SK-N-SH (cell line): Measurements from ENCODE around the gene ECHDC1. TPM values are rescaled to one million over a fixed set of nuclear protein-coding genes. Genes with fewer than 3 reads are reported as not detected.
"Not testable (repeated sequence)": the region's sequence is repeated elsewhere in the genome, so short reads cannot be mapped to it uniquely, and the experiment has no call there.

Source experiments
- CTCF ChIA-PET: fragments of 300-600, 350-600 bp; formaldehyde crosslinking; extraction: SDS; loops from one replicate; lab custom pipeline; 2021; lab: Yijun Ruan, JAX
- POLR2A ChIA-PET: fragments of 350-600 bp; sonication (Branson Sonifier 250); formaldehyde crosslinking; extraction: SDS; loops from one replicate; lab custom pipeline; 2020; ENCODE audit warnings: antibody characterized with exemption, inconsistent platforms; lab: Yijun Ruan, JAX
- DNase-seq: peaks from one replicate; pipeline ENCODE4 v3.0.0; 2012
- H2AFZ ChIP-seq: fragments of 200-600 bp; sonication (generic); 2 replicates; pipeline ENCODE4 v1.8.1; 2016; ENCODE audit warnings: antibody characterized with exemption, mild to moderate bottlenecking, low read depth
- H3F3A ChIP-seq: fragments of 200-600 bp; sonication (generic); replicated peaks from 2 replicates; pipeline ENCODE3; 2016; ENCODE audit warnings: antibody characterized with exemption, mild to moderate bottlenecking; ENCODE audit not compliant: insufficient read depth
- H3K27ac ChIP-seq, 2 experiments: fragments of 200-500 bp in 1 of 2; fragments of 200-600 bp in 1 of 2; sonication (Bioruptor generic) in 1 of 2; sonication (generic), shearing (Covaris generic) in 1 of 2; 2 replicates each; pipeline versions ENCODE4 v1.5.1 to v1.6.1; 2014 to 2016; ENCODE audit warnings: low read depth in 2 of 2, inconsistent platforms in 1 of 2, low read length in 1 of 2, mild to moderate bottlenecking in 1 of 2, mixed read lengths in 1 of 2
- H3K27me3 ChIP-seq: fragments of 200-600 bp; sonication (generic), shearing (Covaris generic); 2 replicates; pipeline ENCODE4 v1.6.1; 2016; ENCODE audit warnings: mixed run types; ENCODE audit not compliant: insufficient read depth
- H3K36me3 ChIP-seq, 2 experiments: fragments of 200-500 bp in 1 of 2; fragments of 200-600 bp in 1 of 2; sonication (Bioruptor generic) in 1 of 2; sonication (generic) in 1 of 2; replicated peaks in 1 of 2; 2 replicates each; pipeline versions ENCODE3 to v1.5.1; 2014 to 2016; ENCODE audit warnings: low read length in 1 of 2, mild to moderate bottlenecking in 1 of 2; ENCODE audit not compliant: insufficient read depth in 2 of 2, control insufficient read depth in 1 of 2
- H3K4me1 ChIP-seq, 2 experiments: fragments of 200-500 bp in 1 of 2; fragments of 200-600 bp in 1 of 2; sonication (Bioruptor generic) in 1 of 2; sonication (generic), shearing (Covaris generic) in 1 of 2; 2 replicates each; pipeline versions ENCODE4 v1.5.1 to v1.6.1; 2014 to 2016; ENCODE audit warnings: low read depth in 1 of 2, low read length in 1 of 2, mixed run types in 1 of 2; ENCODE audit not compliant: insufficient read depth in 2 of 2, control insufficient read depth in 1 of 2
- H3K4me2 ChIP-seq: fragments of 200-600 bp; sonication (generic), shearing (Covaris generic); 2 replicates; pipeline ENCODE4 v1.6.1; 2017; ENCODE audit warnings: mixed run types
- H3K4me3 ChIP-seq, 2 experiments: fragments of 200-500 bp in 1 of 2; fragments of 200-600 bp in 1 of 2; sonication (Bioruptor generic) in 1 of 2; sonication (generic), shearing (Covaris generic) in 1 of 2; 2 replicates each; pipeline versions ENCODE4 v1.5.1 to v1.8.1; 2014 to 2016; ENCODE audit warnings: low read depth in 2 of 2, inconsistent platforms in 1 of 2, low read length in 1 of 2, mild to moderate bottlenecking in 1 of 2, mixed read lengths in 1 of 2, moderate library complexity in 1 of 2
- H3K79me2 ChIP-seq: fragments of 200-600 bp; sonication (generic); 2 replicates; pipeline ENCODE4 v1.8.1; 2017; ENCODE audit warnings: mild to moderate bottlenecking; ENCODE audit not compliant: insufficient read depth
- H3K9ac ChIP-seq: fragments of 200-600 bp; sonication (generic); 2 replicates; pipeline ENCODE4 v1.6.1; 2017; ENCODE audit warnings: mixed run types
- H3K9me2 ChIP-seq: fragments of 200-600 bp; sonication (generic); 2 replicates; pipeline ENCODE4 v1.6.1; 2017; ENCODE audit warnings: mixed run types
- H3K9me3 ChIP-seq: fragments of 200-600 bp; sonication (generic); 2 replicates; pipeline ENCODE4 v1.6.1; 2017; ENCODE audit warnings: mixed run types, mild to moderate bottlenecking, moderate library complexity
- H4K20me1 ChIP-seq: fragments of 200-600 bp; sonication (generic); 2 replicates; pipeline ENCODE4 v1.6.1; 2017; ENCODE audit warnings: mild to moderate bottlenecking, mixed run types; ENCODE audit not compliant: insufficient read depth
- CTCF ChIP-seq: fragments of 200-600 bp; sonication (generic); IDR thresholded peaks from 2 replicates; pipeline ENCODE4 v1.6.1; 2017; ENCODE audit warnings: antibody characterized with exemption, mild to moderate bottlenecking, moderate library complexity
- ELF1 ChIP-seq: IDR thresholded peaks from 2 replicates; pipeline ENCODE4 v1.4.0; 2012
- GABPA ChIP-seq: IDR thresholded peaks from 2 replicates; pipeline ENCODE4 v1.4.0; 2012; ENCODE audit warnings: low read depth, mild to moderate bottlenecking
- JUND ChIP-seq: IDR thresholded peaks from 2 replicates; pipeline ENCODE4 v1.4.0; 2012
- REST ChIP-seq: IDR thresholded peaks from 2 replicates; pipeline ENCODE4 v1.6.1; 2012; ENCODE audit warnings: mild to moderate bottlenecking, low read depth, low read length, moderate library complexity
- TAF1 ChIP-seq: IDR thresholded peaks from 2 replicates; pipeline ENCODE4 v1.6.1; 2012; ENCODE audit warnings: low read depth, mild to moderate bottlenecking, low read length, moderate library complexity, borderline replicate concordance
- TCF12 ChIP-seq: IDR thresholded peaks from 2 replicates; pipeline ENCODE4 v1.4.0; 2012
- WGBS: methylation state at CpG from one replicate; pipeline ENCODE4 v1.1.6; 2017; ENCODE audit warnings: low lambda C conversion rate; 5-methylcytosine and 5-hydroxymethylcytosine counted together
- polyA plus RNA-seq, 3 experiments: library from polyadenylated mRNA; depleted of rRNA; stranded (reverse); fragments of >200 nt; gene quantifications; 2 replicates each; pipeline ENCODE4 v1.2.3, GENCODE V29; 2012

The ECHDC1 gene
- polyA plus RNA-seq, 1 of the 3 experiments (the other 2 are of a cell fraction), result 23.3 TPM

GRCh38 chr6:127389706-127390105 is 46.3 kb upstream of the ECHDC1 start (continued):
- TF ChIP-seq REST (no peak), TCF12 (no peak), JUND (no peak), GABPA (no peak)

- H3K27ac ChIP-seq, result no peak overlapping the region
- no peaks in the 10 kb centered on the region for H3K9me3 ChIP-seq
- H3K9me2 ChIP-seq, result no peaks in the 10 kb centered on the region
- 60% methylated on average over 3 of the region's 3 CpGs for WGBS
- no peaks in the 10 kb centered on the region for H3F3A ChIP-seq
- no peaks in the 10 kb centered on the region for H3K27me3 ChIP-seq
- H3K36me3 ChIP-seq, result no peaks in the 10 kb centered on the region
- POLR2A ChIA-PET, result interaction anchor here (0.8 kb wide), 1 partner anchor 637 kb away, joined by 3 read pairs; no protein-coding TSS in a partner anchor
- H2AFZ ChIP-seq, result no peak overlapping the region
- H3K4me2 ChIP-seq, result no peak overlapping the region
- no peak overlapping the region for H3K9ac ChIP-seq
- H3K79me2 ChIP-seq, result no peaks in the 10 kb centered on the region
- H3K4me1 ChIP-seq, result no peaks in the 10 kb centered on the region; a peak in 1 of 4 replicates
- TF ChIP-seq TAF1 (no peak), CTCF (no peak), ELF1 (no peak)
- TF ChIP-seq, all 33 proteins: peak for 0
- Histone ChIP-seq H4K20me1 (no peaks in the 10 kb centered on the region), H3K4me3 (no peak overlapping the region)
- CTCF ChIA-PET, result interaction anchor here (0.6 to 1.9 kb wide), 3 partner anchors 82 to 131 kb away, joined by 3 to 5 read pairs (median 4); no protein-coding TSS in a partner anchor
- no peak for DNase-seq
These were observed 42.4 kb upstream of the ECHDC1 start for GRCh38 chr6:127385668-127386430.

- CTCF ChIA-PET, POLR2A ChIA-PET, H3K36me3 ChIP-seq: not testable (repeated sequence)
These were observed 41.4 kb upstream of the ECHDC1 start for GRCh38 chr6:127384848-127385247.

More at GRCh38 chr6:127384848-127385247, 41.4 kb upstream of the ECHDC1 start:
- not testable (repeated sequence) for H3K4me1 ChIP-seq, DNase-seq, H3K27me3 ChIP-seq, H3K9me3 ChIP-seq, H3K27ac ChIP-seq, H3K9ac ChIP-seq, H4K20me1 ChIP-seq, H3K4me2 ChIP-seq, H3K4me3 ChIP-seq, H3F3A ChIP-seq, H2AFZ ChIP-seq, H3K9me2 ChIP-seq, H3K79me2 ChIP-seq
- 83% methylated on average over 5 of the region's 5 CpGs for WGBS
